Neuronal stem cell (in vitro differentiated cells): ENCODE measurements around the gene TMCC1.

Experiments
- DNase-seq: peaks from one replicate; pipeline ENCODE4 v3.0.0-alpha.2; 2013; ENCODE audit warnings: low spot score
- H2AFZ ChIP-seq: one replicate; pipeline ENCODE4 v1.6.1; 2013; ENCODE audit warnings: mild to moderate bottlenecking, low read length, inconsistent platforms
- H2AK5ac ChIP-seq: 2 replicates; pipeline ENCODE4 v1.6.1; 2013; ENCODE audit warnings: low read depth, mild to moderate bottlenecking, inconsistent platforms, low read length, moderate library complexity, mixed read lengths
- H2BK120ac ChIP-seq: 2 replicates; pipeline ENCODE4 v1.6.1; 2013; ENCODE audit warnings: low read depth, mild to moderate bottlenecking, inconsistent platforms, low read length, moderate library complexity, mixed read lengths
- H2BK12ac ChIP-seq: one replicate; pipeline ENCODE4 v1.6.1; 2013; ENCODE audit warnings: low read length, inconsistent platforms
- H2BK15ac ChIP-seq: 2 replicates; pipeline ENCODE4 v1.6.1; 2013; ENCODE audit warnings: mild to moderate bottlenecking, low read length, inconsistent platforms, mixed read lengths
- H2BK5ac ChIP-seq: one replicate; pipeline ENCODE4 v1.6.1; 2013; ENCODE audit warnings: inconsistent platforms, mild to moderate bottlenecking, low read length, moderate library complexity
- H3K14ac ChIP-seq: one replicate; pipeline ENCODE4 v1.6.1; 2013; ENCODE audit warnings: low read length, inconsistent platforms
- H3K18ac ChIP-seq: 2 replicates; pipeline ENCODE4 v1.6.1; 2013; ENCODE audit warnings: low read length, inconsistent platforms
- H3K23ac ChIP-seq: 2 replicates; pipeline ENCODE4 v1.6.1; 2013; ENCODE audit warnings: low read depth, mild to moderate bottlenecking, mixed read lengths, low read length, inconsistent platforms; ENCODE audit not compliant: poor library complexity
- H3K27ac ChIP-seq: replicated peaks from 3 replicates; pipeline ENCODE4 v1.5.1; 2013; ENCODE audit warnings: low read length, inconsistent platforms
- H3K27me3 ChIP-seq, 3 experiments: 2 replicates each; pipeline ENCODE4 v1.6.1; 2013; ENCODE audit warnings: low read length in 3 of 3, mild to moderate bottlenecking in 2 of 3, inconsistent platforms in 1 of 3, low read depth in 1 of 3, mixed read lengths in 1 of 3, moderate library complexity in 1 of 3; ENCODE audit not compliant: control insufficient read depth in 3 of 3, insufficient read depth in 3 of 3
- H3K36me3 ChIP-seq, 2 donors: replicated peaks in 1 of 2; 2 replicates each; pipeline ENCODE4 v1.6.1; 2013; ENCODE audit warnings: low read length in 2 of 2; ENCODE audit not compliant: control insufficient read depth in 2 of 2, insufficient read depth in 2 of 2
- H3K4ac ChIP-seq: 2 replicates; pipeline ENCODE4 v1.6.1; 2013; ENCODE audit warnings: inconsistent platforms, mild to moderate bottlenecking, low read length, moderate library complexity
- H3K4me1 ChIP-seq, 2 donors: 1 replicate in 1 of 2; 2 replicates in 1 of 2; pipeline ENCODE4 v1.6.1; 2013; ENCODE audit warnings: low read length in 2 of 2, low read depth in 1 of 2; ENCODE audit not compliant: control insufficient read depth in 2 of 2, insufficient read depth in 1 of 2
- H3K4me2 ChIP-seq: one replicate; pipeline ENCODE4 v1.6.1; 2013; ENCODE audit warnings: mild to moderate bottlenecking, low read length, inconsistent platforms; ENCODE audit not compliant: insufficient read depth, poor library complexity, severe bottlenecking
- H3K4me3 ChIP-seq, 2 donors: 2 replicates each; pipeline ENCODE4 v1.5.1; 2013; ENCODE audit warnings: low read length in 2 of 2, mild to moderate bottlenecking in 2 of 2, inconsistent platforms in 1 of 2, moderate library complexity in 1 of 2
- H3K79me1 ChIP-seq: one replicate; pipeline ENCODE4 v1.6.1; 2013; ENCODE audit warnings: low read depth, mild to moderate bottlenecking, inconsistent platforms, low read length, moderate library complexity
- H3K9ac ChIP-seq: one replicate; pipeline ENCODE4 v1.6.1; 2013; ENCODE audit warnings: mild to moderate bottlenecking, low read depth, low read length, inconsistent platforms; ENCODE audit not compliant: poor library complexity
- H3K9me3 ChIP-seq, 2 donors: replicated peaks in 1 of 2; 2 replicates each; pipeline versions ENCODE3 to v1.6.1; 2013; ENCODE audit warnings: low read length in 2 of 2, mild to moderate bottlenecking in 2 of 2, inconsistent platforms in 1 of 2, low read depth in 1 of 2, mixed read lengths in 1 of 2, moderate library complexity in 1 of 2; ENCODE audit not compliant: control insufficient read depth in 2 of 2, insufficient read depth in 1 of 2
- H4K8ac ChIP-seq: one replicate; pipeline ENCODE4 v1.6.1; 2013; ENCODE audit warnings: low read depth, mild to moderate bottlenecking, inconsistent platforms, low read length, moderate library complexity
- H4K91ac ChIP-seq: one replicate; pipeline ENCODE4 v1.6.1; 2013; ENCODE audit warnings: low read length, low read depth, mild to moderate bottlenecking, inconsistent platforms; ENCODE audit not compliant: poor library complexity
- WGBS, 2 donors: extraction: QIAGEN DNeasy Blood & Tissue Kit; methylation state at CpG; one replicate each; pipeline ENCODE4 v1.1.7; 2013; ENCODE audit warnings: missing lambda C conversion rate in 2 of 2, mixed read lengths in 1 of 2; ENCODE audit not compliant: insufficient read length in 2 of 2, insufficient replicate concordance in 1 of 2; ENCODE audit errors: extremely low coverage in 2 of 2; 5-methylcytosine and 5-hydroxymethylcytosine counted together

TMCC1 gene

DNA sequence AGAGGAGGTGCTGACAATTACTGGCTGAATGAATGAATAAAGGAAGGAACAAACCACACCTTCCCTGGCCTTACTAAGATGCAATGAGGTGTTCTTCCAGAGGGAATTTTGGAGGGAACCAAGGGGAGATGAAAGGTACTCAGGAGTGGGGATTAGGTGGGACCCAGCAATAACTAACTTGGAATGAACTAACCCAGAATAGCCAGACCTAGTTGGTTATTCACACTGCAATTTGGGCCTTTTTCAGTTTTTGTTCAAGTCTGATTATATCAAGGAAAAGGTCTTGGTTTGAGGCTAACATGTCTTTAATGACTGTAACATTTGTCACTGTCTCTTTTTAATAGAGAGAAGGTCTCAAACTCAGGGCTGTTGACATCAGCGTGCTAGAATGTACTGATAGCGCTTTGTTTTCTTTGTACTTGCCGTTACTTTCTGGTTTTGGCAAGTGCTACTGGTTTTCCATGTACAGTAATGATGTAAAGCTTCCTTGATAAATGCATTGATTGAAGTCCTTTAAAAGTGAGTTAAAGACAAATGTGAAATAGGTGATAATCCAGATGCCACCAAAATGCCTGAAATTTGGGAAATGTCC, 283.8 kb downstream of the TMCC1 start:
- Histone ChIP-seq H3K27ac (no peak overlapping the region), H4K91ac (no peak overlapping the region), H3K79me1 (peaks cover 5% of the 10 kb centered on the region), H3K9me3 (peaks cover 0 to 2% of the 10 kb centered on the region in 2 donors), H2BK15ac (peak overlapping the region; percentile 8), H3K4ac (no peak overlapping the region), H3K18ac (no peak overlapping the region), H2BK12ac (no peak overlapping the region), H2BK5ac (no peak overlapping the region), H3K4me1 (peaks cover 18 to 35% of the 10 kb centered on the region in 2 donors), H3K14ac (no peak overlapping the region), H3K23ac (no peak overlapping the region), H2BK120ac (no peak overlapping the region), H4K8ac (no peak overlapping the region), H3K4me2 (no peak overlapping the region), H2AFZ (peak overlapping the region; percentile 54), H3K4me3 (no peak overlapping the region), H2AK5ac (peak overlapping the region; percentile 69), H3K36me3 (no peaks in the 10 kb centered on the region), H3K9ac (no peak overlapping the region), H3K27me3 (peaks cover 8 to 32% (median 12%) of the 10 kb centered on the region in 3 experiments)
- DNase-seq: no peak
- WGBS, 2 donors: no CpG with 5 or more reads among the region's 3 CpGs

DNA sequence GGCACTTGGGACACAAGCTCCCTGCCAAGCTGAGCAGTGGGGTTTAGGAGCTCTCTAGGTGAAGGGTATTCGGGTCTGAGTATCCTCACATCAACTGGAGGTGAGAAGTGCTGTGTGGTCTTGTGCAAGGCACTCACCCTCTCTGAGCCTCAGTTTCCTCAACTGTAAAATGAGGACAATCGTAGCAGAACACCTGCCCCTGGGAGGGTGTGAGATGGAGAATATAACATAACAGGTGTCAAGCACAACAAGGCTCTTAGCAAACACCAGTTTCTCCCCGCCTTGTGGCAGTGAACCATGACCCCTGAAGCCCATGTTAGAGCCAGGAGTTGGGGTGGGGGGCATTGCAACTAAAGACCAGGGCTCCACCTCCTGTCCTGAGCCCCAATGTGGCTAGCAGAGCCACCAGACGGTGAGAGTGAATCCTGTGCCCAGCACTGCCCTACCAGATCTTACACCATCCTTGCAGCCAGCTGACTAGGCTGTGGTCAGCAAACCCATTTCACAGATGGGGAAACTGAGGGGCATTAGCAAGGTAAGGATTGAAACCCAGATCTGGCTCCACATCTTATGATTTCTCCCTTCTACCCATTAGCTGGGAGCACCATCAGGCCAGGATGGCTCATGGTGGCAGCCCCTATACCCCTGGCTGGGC, 284.4 kb downstream of the TMCC1 start:
- Histone ChIP-seq H3K18ac (peak overlapping the region; percentile 28), H3K79me1 (peaks cover 8% of the 10 kb centered on the region), H3K27me3 (peaks cover 8 to 39% (median 14%) of the 10 kb centered on the region in 3 experiments), H3K9me3 (peaks cover 0 to 5% of the 10 kb centered on the region in 2 donors), H4K91ac (no peak overlapping the region), H3K14ac (no peak overlapping the region), H3K9ac (peak overlapping the region; percentile 7), H2BK120ac (no peak overlapping the region), H2BK12ac (no peak overlapping the region), H3K4ac (no peak overlapping the region), H3K27ac (no peak overlapping the region), H3K36me3 (no peaks in the 10 kb centered on the region), H4K8ac (no peak overlapping the region), H2AK5ac (peak overlapping the region; percentile 69), H2BK15ac (peak overlapping the region; percentile 8), H2AFZ (no peak overlapping the region), H2BK5ac (no peak overlapping the region), H3K4me1 (peaks cover 22 to 38% of the 10 kb centered on the region in 2 donors), H3K4me3 (no peak overlapping the region), H3K4me2 (no peak overlapping the region), H3K23ac (peak overlapping the region; percentile 38)
- DNase-seq: no peak
- WGBS, 2 donors: no CpG with 5 or more reads among the region's 4 CpGs

DNA sequence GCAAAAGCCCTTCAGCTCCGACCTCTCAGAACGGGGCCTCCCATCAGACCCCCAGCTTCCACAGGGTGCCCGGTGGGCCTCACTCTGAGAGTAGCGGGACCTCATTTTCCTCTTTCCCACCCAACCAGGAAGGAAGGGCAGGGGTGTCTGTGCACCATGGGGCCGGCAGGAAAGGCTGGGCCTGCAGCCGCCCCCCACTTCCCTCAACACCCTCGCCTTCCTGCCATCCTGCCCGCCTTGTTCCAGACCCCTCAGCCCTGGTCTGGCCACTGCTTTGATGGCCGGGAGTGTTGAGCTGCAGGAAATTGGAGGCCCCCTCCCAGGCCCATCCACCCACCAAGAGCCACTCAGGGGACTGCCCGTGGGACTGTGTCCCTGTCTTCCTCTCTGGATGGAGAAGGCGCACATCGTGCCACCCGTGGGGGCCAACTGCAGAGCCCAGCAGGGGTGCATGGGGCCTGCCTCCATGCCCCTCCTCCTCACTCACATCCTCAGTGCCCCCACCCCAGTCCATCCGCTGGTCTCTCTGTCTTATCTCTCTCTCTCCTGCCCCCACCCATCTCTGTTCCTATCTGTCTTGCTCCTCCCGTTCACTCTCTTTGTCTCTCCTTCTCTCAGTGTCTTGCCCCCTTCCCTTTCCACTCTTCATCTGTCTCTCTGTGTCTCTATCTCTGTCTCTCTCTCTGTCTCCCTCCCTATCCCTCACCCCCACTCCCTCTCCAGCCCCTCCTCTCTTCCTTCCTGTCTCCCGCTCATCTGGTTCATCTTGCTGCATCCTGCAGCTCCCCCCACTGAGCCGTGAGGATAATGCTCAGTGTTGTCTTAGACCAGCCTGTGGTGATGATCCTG, 285.2 kb downstream of the TMCC1 start:
- peaks cover 10% of the 10 kb centered on the region for H3K79me1 ChIP-seq
- no peak overlapping the region for H4K8ac ChIP-seq
- WGBS, 2 donors: no CpG with 5 or more reads among the region's 17 CpGs
- H2BK5ac ChIP-seq: no peak overlapping the region
- H3K4me1 ChIP-seq: peaks cover 28 to 45% of the 10 kb centered on the region in 2 donors
- H2AFZ ChIP-seq: peak overlapping the region; percentile 64
- H3K9me3 ChIP-seq: peaks cover 0 to 5% of the 10 kb centered on the region in 2 donors
- DNase-seq: no peak
- H3K4ac ChIP-seq: no peak overlapping the region
- H4K91ac ChIP-seq: no peak overlapping the region
- H3K4me2 ChIP-seq: no peak overlapping the region
- peak overlapping the region; percentile 69 for H2BK15ac ChIP-seq
- H3K4me3 ChIP-seq: no peak overlapping the region
- H3K36me3 ChIP-seq: no peaks in the 10 kb centered on the region
- peak overlapping the region; percentile 73 for H3K18ac ChIP-seq
- no peak overlapping the region for H2BK120ac ChIP-seq
- H2BK12ac ChIP-seq: peak overlapping the region; percentile 87
- peaks cover 8 to 39% (median 14%) of the 10 kb centered on the region in 3 experiments for H3K27me3 ChIP-seq
- peak overlapping the region; percentile 2 for H3K9ac ChIP-seq
- H3K23ac ChIP-seq: peak overlapping the region; percentile 11
- H2AK5ac ChIP-seq: peak overlapping the region; percentile 97
- no peak overlapping the region for H3K27ac ChIP-seq
- H3K14ac ChIP-seq: peak overlapping the region; percentile 73
